Measurements from ENCODE around the gene POLR2L. TPM values are rescaled to one million over a fixed set of nuclear protein-coding genes. Genes with fewer than 3 reads are reported as not detected.

POLR2L gene
- total RNA-seq, 1 experiment from 2014 or later = 117 TPM

DNA sequence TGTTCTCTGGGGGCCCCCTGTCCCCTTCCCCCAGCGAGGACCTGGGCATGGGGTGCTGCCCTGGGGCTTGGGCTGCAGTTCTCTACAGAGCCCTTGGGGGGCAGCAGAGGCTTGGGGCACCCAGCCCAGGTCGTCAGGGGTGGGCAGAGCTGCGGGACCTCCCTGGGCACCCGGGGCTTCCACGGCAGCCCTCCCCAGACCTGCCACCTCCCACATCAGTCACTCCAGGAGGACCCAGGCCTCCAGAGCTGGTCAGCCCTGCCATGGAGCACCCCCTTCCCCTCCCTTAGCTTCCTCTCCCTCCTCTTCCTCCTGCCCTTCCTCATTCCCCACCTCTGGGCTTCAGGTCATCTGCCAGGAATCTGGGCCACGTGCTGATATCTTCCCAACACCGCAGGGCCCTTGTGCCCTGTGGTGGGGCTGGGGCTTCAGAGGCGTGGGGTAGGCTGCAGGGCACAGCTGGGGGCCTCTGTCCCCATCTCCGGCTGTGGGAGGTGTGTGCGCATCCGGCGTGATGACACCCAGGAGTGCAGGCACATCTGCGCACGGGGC, 6.1 kb upstream of the POLR2L start:
- intact Hi-C loops (cut with micrococcal nuclease; ENCODE audit: unreplicated experiment) = loop anchor here (2.0 kb wide), 1 partner anchor 202 kb away; no protein-coding TSS in a partner anchor
- H3K27me3 ChIP-seq (replicated peaks; ENCODE audit: insufficient read depth, low read depth, low read length, poor library complexity) = no peaks in the 10 kb centered on the region
- ChIA-PET POLR2A (ENCODE audit: low non-redundant PET) (no interaction called here), CTCF (interaction anchor here (0.6 to 1.4 kb wide), 3 partner anchors 30 to 203 kb away, joined by 3 to 9 read pairs (median 5); no protein-coding TSS in a partner anchor)
- DNase-seq (ENCODE audit: low spot score) = peak; percentile 54
- peak overlapping the region; percentile 52 for H3K4me3 ChIP-seq (ENCODE audit: low read depth, low read length, poor library complexity, severe bottlenecking)
- BruUV-seq (replicated peaks) = no TSS peak
- TF ChIP-seq CTCF (conservative IDR thresholded peaks at IDR 0.05; ENCODE audit: low read depth, low read length) (peak; percentile 82), EZH2 (IDR thresholded peaks at IDR 0.05; ENCODE audit: borderline replicate concordance, low read depth, low read length, poor library complexity, severe bottlenecking) (no peak)
- no peaks in the 10 kb centered on the region for H3K9me3 ChIP-seq (ENCODE audit: low read depth, low read length, poor library complexity, severe bottlenecking)
- H3K27ac ChIP-seq (ENCODE audit: low read depth, low read length, poor library complexity, severe bottlenecking) = no peak overlapping the region
- peaks cover 30% of the 10 kb centered on the region for H3K4me1 ChIP-seq (ENCODE audit: insufficient read depth, low read length, poor library complexity, severe bottlenecking)
- H3K36me3 ChIP-seq (ENCODE audit: insufficient read depth, low read length, poor library complexity, severe bottlenecking) = no peaks in the 10 kb centered on the region

- ChIA-PET CTCF (interaction anchor here (1.0 to 1.4 kb wide), 2 partner anchors 30 to 203 kb away, joined by 3 to 5 read pairs; no protein-coding TSS in a partner anchor), POLR2A (ENCODE audit: low non-redundant PET) (no interaction called here)
These were observed 5.5 kb upstream of the POLR2L start for GRCh38 chr11:847876-848275.

DNA sequence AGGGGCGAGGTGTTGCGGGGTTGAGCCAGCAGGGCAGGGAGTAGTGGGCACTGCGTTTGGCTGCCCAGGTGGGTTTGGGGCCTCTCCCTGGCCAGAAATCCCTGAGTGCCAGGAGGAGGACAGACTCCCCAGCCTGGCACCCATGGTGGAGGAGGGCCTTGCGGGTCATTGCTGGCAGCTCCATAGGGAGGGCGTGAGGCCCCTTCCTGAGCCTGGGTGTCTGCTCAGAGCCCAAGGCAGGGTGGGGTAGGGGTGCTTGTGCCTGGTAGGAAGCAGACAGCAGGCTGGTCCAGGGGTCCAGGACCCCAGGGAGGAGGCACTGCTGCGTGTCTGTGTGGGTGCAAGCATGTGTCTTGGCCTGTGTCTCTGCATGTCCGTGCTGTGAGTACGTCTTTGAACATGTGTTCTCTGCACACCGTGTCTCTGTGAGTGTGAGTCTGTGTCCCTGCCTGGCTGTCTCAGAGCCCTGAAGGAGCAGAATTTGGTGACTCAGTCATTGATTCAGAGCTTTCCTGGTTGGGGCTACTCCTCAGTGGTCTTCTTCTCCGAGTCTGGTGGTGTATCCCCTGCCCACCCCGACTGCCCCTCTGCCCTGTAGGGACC, 4.3 kb upstream of the POLR2L start:
- Histone ChIP-seq H3K4me1 (ENCODE audit: insufficient read depth, low read length, poor library complexity, severe bottlenecking) (peaks cover 30% of the 10 kb centered on the region), H3K9me3 (ENCODE audit: low read depth, low read length, poor library complexity, severe bottlenecking) (no peaks in the 10 kb centered on the region), H3K36me3 (ENCODE audit: insufficient read depth, low read length, poor library complexity, severe bottlenecking) (no peaks in the 10 kb centered on the region), H3K27ac (ENCODE audit: low read depth, low read length, poor library complexity, severe bottlenecking) (no peak overlapping the region), H3K27me3 (replicated peaks; ENCODE audit: insufficient read depth, low read depth, low read length, poor library complexity) (no peaks in the 10 kb centered on the region), H3K4me3 (ENCODE audit: low read depth, low read length, poor library complexity, severe bottlenecking) (no peak overlapping the region)
- no TSS peak for BruUV-seq (replicated peaks)
- TF ChIP-seq EZH2 (IDR thresholded peaks at IDR 0.05; ENCODE audit: borderline replicate concordance, low read depth, low read length, poor library complexity, severe bottlenecking) = no peak
- TF ChIP-seq CTCF (conservative IDR thresholded peaks at IDR 0.05; ENCODE audit: low read depth, low read length) = no peak
- intact Hi-C loops (cut with micrococcal nuclease; ENCODE audit: unreplicated experiment) = no loop called here
- DNase-seq (ENCODE audit: low spot score) = no peak
- POLR2A ChIA-PET (ENCODE audit: low non-redundant PET) = no interaction called here
- CTCF ChIA-PET = no interaction called here

More at GRCh38 chr11:847876-848275, 5.5 kb upstream of the POLR2L start:
- Histone ChIP-seq H3K36me3 (ENCODE audit: insufficient read depth, low read length, poor library complexity, severe bottlenecking) (no peaks in the 10 kb centered on the region), H3K4me1 (ENCODE audit: insufficient read depth, low read length, poor library complexity, severe bottlenecking) (peaks cover 30% of the 10 kb centered on the region), H3K9me3 (ENCODE audit: low read depth, low read length, poor library complexity, severe bottlenecking) (no peaks in the 10 kb centered on the region), H3K27ac (ENCODE audit: low read depth, low read length, poor library complexity, severe bottlenecking) (no peak overlapping the region), H3K4me3 (ENCODE audit: low read depth, low read length, poor library complexity, severe bottlenecking) (no peak overlapping the region), H3K27me3 (replicated peaks; ENCODE audit: insufficient read depth, low read depth, low read length, poor library complexity) (no peaks in the 10 kb centered on the region)
- no TSS peak for BruUV-seq (replicated peaks)
- intact Hi-C loops (cut with micrococcal nuclease; ENCODE audit: unreplicated experiment) = loop anchor here (2.0 kb wide), 1 partner anchor 203 kb away; no protein-coding TSS in a partner anchor
- TF ChIP-seq EZH2 (IDR thresholded peaks at IDR 0.05; ENCODE audit: borderline replicate concordance, low read depth, low read length, poor library complexity, severe bottlenecking) = no peak
- TF ChIP-seq CTCF (conservative IDR thresholded peaks at IDR 0.05; ENCODE audit: low read depth, low read length) = no peak
- no peak for DNase-seq (ENCODE audit: low spot score)

Data from A673 (cell line).